T-cell (primary cell): ENCODE measurements around the gene RUNDC1. TPM values are rescaled to one million over a fixed set of nuclear protein-coding genes. Genes with fewer than 3 reads are reported as not detected.

Source experiments
- ATAC-seq, 4 experiments: fragments of 200-7000 bp in 3 of 4; fragments of 150-1000 bp in 1 of 4; cut with Tn5 transposase; replicated peaks in 1 of 4; 1 replicate in 3 of 4; 2 replicates in 1 of 4; pipeline ENCODE4 v1.10.0; 2021; ENCODE audit warnings: moderate library complexity in 3 of 4, mild to moderate bottlenecking in 2 of 4, moderate number of reproducible peaks in 1 of 4
- CTCF ChIA-PET, 2 donors: fragments of 300-600 bp; sonication (Branson Sonifier 250); formaldehyde crosslinking; loops; one replicate each; lab custom pipeline; 2022; ENCODE audit warnings: antibody characterized with exemption in 2 of 2; lab: Charles Lee
- POLR2A ChIA-PET, 2 donors: fragments of 300-600 bp; sonication (Branson Sonifier 250); formaldehyde crosslinking; loops; one replicate each; lab custom pipeline; 2022; ENCODE audit warnings: antibody characterized with exemption in 2 of 2; lab: Charles Lee
- DNase-seq, 35 experiments: peaks; one replicate each; pipeline versions ENCODE4 v3.0.0 to v3.0.0-alpha.2; 2013 to 2023
- H3K27ac ChIP-seq: one replicate; pipeline ENCODE4 v1.5.1; 2013; ENCODE audit warnings: low read length
- H3K27me3 ChIP-seq, 2 experiments: replicated peaks in 1 of 2; 1 replicate in 1 of 2; 2 replicates in 1 of 2; pipeline versions ENCODE4 v1.6.1 to v1.7.0; 2013; ENCODE audit warnings: low read length in 1 of 2, mixed read lengths in 1 of 2; ENCODE audit not compliant: control insufficient read depth in 2 of 2, insufficient read depth in 2 of 2; ENCODE audit errors: extremely low read depth in 1 of 2
- H3K36me3 ChIP-seq, 2 donors: 1 replicate in 1 of 2; 2 replicates in 1 of 2; pipeline versions ENCODE4 v1.6.1 to v1.7.0; 2013; ENCODE audit warnings: low read length in 1 of 2; ENCODE audit not compliant: control insufficient read depth in 2 of 2, insufficient read depth in 1 of 2; ENCODE audit errors: extremely low read depth in 1 of 2
- H3K4me1 ChIP-seq, 2 experiments: 1 replicate in 1 of 2; 2 replicates in 1 of 2; pipeline versions ENCODE4 v1.6.1 to v1.7.0; 2013; ENCODE audit warnings: low read length in 2 of 2, mixed read lengths in 1 of 2; ENCODE audit not compliant: insufficient read depth in 2 of 2, control insufficient read depth in 1 of 2; ENCODE audit errors: extremely low read depth in 1 of 2
- H3K4me3 ChIP-seq, 2 donors: 1 replicate in 1 of 2; 2 replicates in 1 of 2; pipeline versions ENCODE4 v1.5.1 to v1.7.0; 2013; ENCODE audit warnings: mild to moderate bottlenecking in 2 of 2, low read length in 1 of 2, moderate library complexity in 1 of 2; ENCODE audit not compliant: control insufficient read depth in 1 of 2; ENCODE audit errors: extremely low read depth in 1 of 2
- H3K9me3 ChIP-seq: 2 replicates; pipeline ENCODE4 v1.7.0; 2013
- H3K27ac Mint-ChIP-seq, 2 donors: one replicate each; pipeline ENCODE4 v1.8.0; 2020 to 2021; ENCODE audit warnings: mild to moderate bottlenecking in 2 of 2, mixed read lengths in 2 of 2
- H3K27me3 Mint-ChIP-seq, 2 donors: one replicate each; pipeline ENCODE4 v1.8.0; 2021 to 2022; ENCODE audit warnings: mixed read lengths in 2 of 2
- H3K36me3 Mint-ChIP-seq: one replicate; pipeline ENCODE4 v1.8.0; 2021; ENCODE audit warnings: mixed read lengths
- H3K4me1 Mint-ChIP-seq, 3 donors: one replicate each; pipeline ENCODE4 v1.8.0; 2020 to 2022; ENCODE audit warnings: mixed read lengths in 3 of 3, mild to moderate bottlenecking in 1 of 3
- H3K4me3 Mint-ChIP-seq, 3 donors: one replicate each; pipeline ENCODE4 v1.8.0; 2020 to 2022; ENCODE audit warnings: mild to moderate bottlenecking in 3 of 3, mixed read lengths in 3 of 3, moderate library complexity in 3 of 3
- H3K9me3 Mint-ChIP-seq, 3 donors: one replicate each; pipeline ENCODE4 v1.8.0; 2020 to 2022; ENCODE audit warnings: mixed read lengths in 3 of 3
- WGBS: methylation state at CpG from one replicate; pipeline ENCODE4 v1.1.5; 2013; ENCODE audit warnings: missing lambda C conversion rate; ENCODE audit not compliant: insufficient coverage; 5-methylcytosine and 5-hydroxymethylcytosine counted together
- total RNA-seq, 35 experiments: library from RNA in 6 of 35; stranded (reverse) in 6 of 35; fragments of 120-200 nt in 1 of 35; gene quantifications; one replicate each; pipeline versions ENCODE4 v1.2.1 to v1.2.4 and lab custom pipeline; 2013 to 2026

Gene RUNDC1
- total RNA-seq, 5 donors from 2014 or later (not counting 1 experiment from before 2014, with no cell fraction given), result 11.5 to 24.0 (median 23.7) TPM

DNA sequence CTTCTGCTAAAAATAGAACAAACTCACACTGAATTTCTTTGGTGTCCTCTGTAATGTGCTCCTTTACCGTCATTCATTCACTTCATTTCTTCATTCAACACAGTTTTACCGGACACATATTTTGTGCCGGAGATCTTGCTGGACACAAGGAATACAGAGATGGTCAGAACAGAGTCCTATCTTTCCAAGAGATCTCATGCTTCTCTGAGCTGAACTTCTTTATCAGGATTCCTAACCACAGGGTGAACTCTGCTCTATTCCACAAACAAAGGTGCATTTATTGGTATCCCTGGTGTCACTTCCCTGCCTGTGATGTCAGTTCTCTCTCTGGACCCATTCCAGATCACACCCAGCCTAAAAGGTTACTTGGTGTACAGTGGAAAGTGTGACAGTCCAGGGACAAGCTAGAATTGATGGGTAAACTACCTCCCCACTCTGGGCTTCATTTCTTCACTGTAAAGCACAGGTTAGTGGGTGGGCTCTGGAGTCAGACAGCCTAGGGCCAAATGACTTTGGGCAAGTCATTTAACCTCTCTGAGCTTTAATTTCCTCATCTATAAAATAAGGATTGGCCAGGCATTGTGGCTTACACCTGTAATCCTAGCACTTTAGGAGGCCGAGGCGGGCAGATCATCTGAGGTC is 30.4 kb downstream of the RUNDC1 start:
- Mint-ChIP-seq H3K36me3 (peaks cover 18% of the 10 kb centered on the region), H3K9me3 (no peaks in the 10 kb centered on the region), H3K4me1 (peaks cover 18 to 29% (median 27%) of the 10 kb centered on the region in 3 donors), H3K27ac (peak overlapping the region in 1 of 2 donors; percentile 22), H3K27me3 (no peaks in the 10 kb centered on the region), H3K4me3 (no peak overlapping the region)
- ATAC-seq (no peak), DNase-seq (no peak)
- H3K27me3 ChIP-seq, result no peaks in the 10 kb centered on the region
- ChIA-PET CTCF (no interaction called here), POLR2A (no interaction called here)
- H3K36me3 ChIP-seq, result peaks cover 0 to 30% of the 10 kb centered on the region in 2 donors
- H3K4me3 ChIP-seq, result no peak overlapping the region
- WGBS, result 100% methylated on average over 2 of the region's 5 CpGs
- no peaks in the 10 kb centered on the region for H3K9me3 ChIP-seq
- H3K27ac ChIP-seq, result no peak overlapping the region
- H3K4me1 ChIP-seq, result peaks cover 2 to 31% of the 10 kb centered on the region in 2 experiments

DNA sequence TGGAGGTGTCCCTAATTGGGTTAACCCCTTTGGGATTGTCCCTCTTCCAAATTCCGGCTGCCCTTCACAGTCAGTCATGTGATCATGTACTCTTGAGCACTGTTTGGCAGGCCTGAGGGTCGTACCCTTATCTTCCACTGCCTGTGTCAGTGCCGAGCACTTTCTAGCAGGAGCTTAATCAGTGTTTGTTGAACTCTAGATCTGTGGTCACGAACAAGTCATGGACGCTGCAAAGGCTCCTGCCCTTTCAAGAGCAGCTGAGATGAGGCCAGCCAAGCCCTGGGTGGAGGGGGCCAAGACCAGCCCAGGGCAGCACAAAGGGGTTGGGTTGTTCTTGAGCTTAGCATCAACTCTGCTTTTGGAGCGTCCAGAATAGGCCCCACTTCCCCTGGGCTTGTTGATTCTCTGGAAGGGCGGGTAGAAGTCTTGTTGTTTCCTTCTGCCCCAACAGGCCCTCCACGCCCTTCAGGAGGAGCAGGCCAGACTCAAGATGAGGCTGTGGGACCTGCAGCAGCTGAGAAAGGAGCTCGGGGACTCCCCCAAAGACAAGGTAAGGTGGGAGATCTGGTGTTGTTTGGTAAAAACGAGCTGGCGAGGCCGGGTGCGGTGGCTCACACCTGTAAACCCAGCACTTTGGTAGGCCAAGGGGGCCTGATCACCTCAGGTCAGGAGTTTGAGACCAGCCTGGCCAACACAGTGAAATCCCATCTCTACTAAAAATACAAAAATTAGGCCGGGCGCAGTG is 31.5 kb downstream of the RUNDC1 start:
- Mint-ChIP-seq H3K36me3 (peaks cover 18% of the 10 kb centered on the region), H3K9me3 (no peaks in the 10 kb centered on the region), H3K4me3 (no peak overlapping the region), H3K27ac (no peak overlapping the region), H3K27me3 (no peaks in the 10 kb centered on the region), H3K4me1 (peaks cover 11 to 23% (median 21%) of the 10 kb centered on the region in 3 donors)
- 99% methylated on average over 8 of the region's 15 CpGs for WGBS
- ATAC-seq (no peak), DNase-seq (no peak)
- Histone ChIP-seq H3K27ac (no peak overlapping the region), H3K9me3 (no peaks in the 10 kb centered on the region), H3K4me1 (peaks cover 2 to 22% of the 10 kb centered on the region in 2 experiments), H3K4me3 (no peak overlapping the region), H3K27me3 (no peaks in the 10 kb centered on the region), H3K36me3 (peaks cover 0 to 30% of the 10 kb centered on the region in 2 donors)
- ChIA-PET POLR2A (no interaction called here), CTCF (no interaction called here)

DNA sequence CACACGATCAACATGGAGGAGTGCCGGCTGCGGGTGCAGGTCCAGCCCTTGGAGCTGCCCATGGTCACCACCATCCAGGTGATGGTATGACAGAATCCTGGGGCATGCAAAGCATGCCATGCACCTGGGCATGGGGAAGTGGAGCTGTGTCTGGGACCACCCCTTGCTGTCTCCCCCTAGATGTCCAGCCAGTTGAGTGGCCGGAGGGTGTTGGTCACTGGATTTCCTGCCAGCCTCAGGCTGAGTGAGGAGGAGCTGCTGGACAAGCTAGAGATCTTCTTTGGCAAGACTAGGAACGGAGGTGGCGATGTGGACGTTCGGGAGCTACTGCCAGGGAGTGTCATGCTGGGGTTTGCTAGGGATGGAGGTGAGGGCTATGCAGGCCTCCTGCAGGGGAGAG is 32.9 kb downstream of the RUNDC1 start:
- Mint-ChIP-seq H3K27me3 (no peaks in the 10 kb centered on the region), H3K4me3 (no peak overlapping the region), H3K9me3 (no peaks in the 10 kb centered on the region), H3K27ac (peak overlapping the region in 1 of 2 donors; percentile 24), H3K4me1 (peaks cover 14 to 19% (median 18%) of the 10 kb centered on the region in 3 donors), H3K36me3 (peaks cover 18% of the 10 kb centered on the region)
- no peak overlapping the region for H3K27ac ChIP-seq
- H3K4me3 ChIP-seq, result no peak overlapping the region
- H3K27me3 ChIP-seq, result no peaks in the 10 kb centered on the region
- peaks cover 0 to 30% of the 10 kb centered on the region in 2 donors for H3K36me3 ChIP-seq
- ChIA-PET POLR2A (interaction anchor here in 1 of 2 donors (0.6 kb wide), 1 partner anchor 9 kb away, joined by 4 read pairs; the partner anchor contains the start of gene VAT1), CTCF (no interaction called here)
- WGBS, result 92% methylated on average over 5 of the region's 8 CpGs
- H3K4me1 ChIP-seq, result peaks cover 0 to 14% of the 10 kb centered on the region in 2 experiments
- no peak for ATAC-seq
- no peak for DNase-seq
- H3K9me3 ChIP-seq, result no peaks in the 10 kb centered on the region

DNA sequence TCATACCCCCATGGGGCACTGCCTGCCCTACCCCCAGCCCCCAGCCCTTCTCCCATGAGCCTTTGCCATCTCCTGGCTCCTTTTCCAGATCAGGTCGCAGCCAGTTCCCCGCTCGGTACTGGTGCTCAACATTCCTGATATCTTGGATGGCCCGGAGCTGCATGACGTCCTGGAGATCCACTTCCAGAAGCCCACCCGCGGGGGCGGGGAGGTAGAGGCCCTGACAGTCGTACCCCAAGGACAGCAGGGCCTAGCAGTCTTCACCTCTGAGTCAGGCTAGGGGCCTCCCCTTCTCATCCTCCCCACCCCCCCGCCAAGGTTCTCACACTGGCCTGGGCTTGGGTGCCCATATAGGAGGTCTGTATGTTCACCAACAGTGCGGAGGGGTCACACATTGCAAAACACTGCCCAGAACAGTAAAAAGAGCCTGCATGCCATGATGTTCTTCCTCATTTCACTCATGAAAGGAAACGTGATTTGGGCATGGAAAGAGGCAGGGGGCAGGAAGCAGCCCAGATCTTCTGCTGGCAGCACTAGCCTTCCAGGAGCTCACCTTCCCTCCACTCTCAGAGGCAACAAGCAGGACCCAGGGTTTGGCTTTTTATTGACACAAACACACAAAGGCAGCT is 33.8 kb downstream of the RUNDC1 start:
- peaks cover 0 to 14% of the 10 kb centered on the region in 2 experiments for H3K4me1 ChIP-seq
- no peak for ATAC-seq
- no peaks in the 10 kb centered on the region for H3K27me3 Mint-ChIP-seq
- peak overlapping the region in 1 of 2 donors; percentile 68 for H3K27ac Mint-ChIP-seq
- no peak overlapping the region for H3K4me3 Mint-ChIP-seq
- POLR2A ChIA-PET, result no interaction called here
- no peak overlapping the region for H3K27ac ChIP-seq
- no peaks in the 10 kb centered on the region for H3K9me3 ChIP-seq
- H3K4me1 Mint-ChIP-seq, result peaks cover 22 to 23% (median 23%) of the 10 kb centered on the region in 3 donors
- H3K36me3 Mint-ChIP-seq, result peaks cover 18% of the 10 kb centered on the region
- DNase-seq, result no peak
- CTCF ChIA-PET, result no interaction called here
- WGBS, result 99% methylated on average over 10 of the region's 12 CpGs
- H3K9me3 Mint-ChIP-seq, result no peaks in the 10 kb centered on the region
- no peak overlapping the region for H3K4me3 ChIP-seq
- no peaks in the 10 kb centered on the region for H3K27me3 ChIP-seq
- peaks cover 0 to 30% of the 10 kb centered on the region in 2 donors for H3K36me3 ChIP-seq

DNA sequence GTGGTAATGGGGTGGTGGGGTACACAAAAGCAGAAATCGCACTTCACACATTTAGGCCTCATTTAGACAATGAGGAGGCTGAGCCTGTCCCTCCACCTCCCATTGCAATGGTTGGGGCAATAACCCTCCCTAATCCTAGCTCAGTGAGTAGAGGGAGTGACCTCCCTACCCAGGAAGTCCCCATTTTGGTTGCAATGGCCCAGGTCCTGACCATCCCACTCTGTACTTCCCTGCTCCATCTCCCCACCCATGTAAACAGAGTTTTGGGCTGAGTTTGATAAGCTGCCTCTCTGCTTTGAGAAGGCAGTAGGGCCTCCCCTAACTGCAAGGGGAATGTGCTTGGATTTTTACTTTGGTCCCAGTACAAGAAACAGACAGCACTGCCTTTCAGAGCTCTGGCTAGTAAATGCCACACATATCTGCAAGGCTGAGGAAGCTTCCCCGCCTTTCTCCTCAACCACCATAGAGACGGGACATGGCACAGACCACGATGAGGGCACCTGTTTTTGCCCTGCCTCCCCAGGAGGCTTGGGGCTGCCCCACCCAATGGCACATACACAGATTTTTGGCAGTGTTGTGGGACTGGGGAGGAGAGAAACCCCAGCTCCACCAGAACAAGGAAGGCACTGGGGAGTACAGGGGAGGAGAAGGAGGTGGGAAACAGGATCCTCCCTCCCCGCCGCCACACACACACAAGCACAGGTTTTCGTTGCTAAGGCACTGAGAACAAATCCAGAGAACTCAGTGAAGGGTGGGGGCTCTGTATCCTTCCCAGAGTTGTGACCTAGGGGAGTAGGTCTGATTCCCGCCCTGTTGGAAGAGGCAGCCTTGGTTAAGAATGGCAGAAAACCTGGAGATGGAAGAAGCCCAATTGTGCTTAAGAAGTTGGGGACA is 34.5 kb downstream of the RUNDC1 start:
- DNase-seq, result no peak
- Mint-ChIP-seq H3K4me1 (peaks cover 30% of the 10 kb centered on the region in 3 donors), H3K9me3 (no peaks in the 10 kb centered on the region), H3K27me3 (no peaks in the 10 kb centered on the region), H3K4me3 (no peak overlapping the region), H3K36me3 (peaks cover 18% of the 10 kb centered on the region), H3K27ac (peak overlapping the region; percentile 59 to 68)
- ChIA-PET POLR2A (no interaction called here), CTCF (interaction anchor here in 1 of 2 donors (0.5 kb wide), 1 partner anchor 1026 kb away, joined by 4 read pairs; no protein-coding TSS in a partner anchor)
- Histone ChIP-seq H3K36me3 (peaks cover 0 to 30% of the 10 kb centered on the region in 2 donors), H3K9me3 (no peaks in the 10 kb centered on the region), H3K4me3 (no peak overlapping the region), H3K27ac (no peak overlapping the region), H3K27me3 (no peaks in the 10 kb centered on the region), H3K4me1 (peaks cover 6 to 17% of the 10 kb centered on the region in 2 experiments)
- 100% methylated on average over 1 of the region's 8 CpGs for WGBS
- ATAC-seq, result no peak
